NCI-H1105 (cell line): ENCODE data around the gene SRSF8.
"Not testable (repeated sequence)": the region's sequence is repeated elsewhere in the genome, so short reads cannot be mapped to it uniquely, and the experiment has no call there.

Source experiments
- DNase-seq: peaks from one replicate; lab custom pipeline; 2025; lab: John Stamatoyannopoulos, UW

Gene SRSF8

DNA sequence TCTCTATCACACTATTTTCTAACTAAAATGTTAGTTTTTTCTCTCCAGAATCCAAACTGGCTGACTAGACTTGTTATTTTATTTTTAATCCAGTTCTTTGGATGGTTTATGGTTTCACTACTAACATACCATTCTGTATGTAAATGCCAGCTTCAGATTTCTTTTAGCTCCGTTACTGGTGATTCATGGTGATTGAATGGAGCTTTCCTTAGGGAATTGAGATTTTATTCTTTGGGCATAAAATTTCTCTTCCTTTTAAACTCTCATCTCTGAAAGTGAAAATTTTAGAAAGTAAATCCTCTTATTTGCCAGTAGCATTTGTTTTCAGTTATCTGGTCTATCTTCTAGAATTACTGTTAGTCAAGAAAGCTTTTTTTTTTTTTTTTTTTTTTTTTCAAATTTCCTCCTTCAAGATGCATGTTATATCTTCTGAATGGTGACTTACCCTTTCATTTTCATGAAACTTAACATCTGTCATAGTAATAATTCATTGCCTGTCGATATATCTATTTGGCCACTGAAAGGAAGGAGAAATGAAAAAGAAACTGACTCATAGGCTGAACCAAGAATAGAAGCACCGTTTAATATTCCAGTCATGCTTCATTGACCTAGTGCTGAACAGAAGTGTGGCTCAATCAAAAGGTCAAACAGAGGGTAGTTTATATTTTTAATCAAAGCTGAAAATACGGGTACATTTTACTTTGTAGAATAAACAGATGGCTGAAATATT lies 29.3 kb downstream of the SRSF8 start:
- no peak for DNase-seq

DNA sequence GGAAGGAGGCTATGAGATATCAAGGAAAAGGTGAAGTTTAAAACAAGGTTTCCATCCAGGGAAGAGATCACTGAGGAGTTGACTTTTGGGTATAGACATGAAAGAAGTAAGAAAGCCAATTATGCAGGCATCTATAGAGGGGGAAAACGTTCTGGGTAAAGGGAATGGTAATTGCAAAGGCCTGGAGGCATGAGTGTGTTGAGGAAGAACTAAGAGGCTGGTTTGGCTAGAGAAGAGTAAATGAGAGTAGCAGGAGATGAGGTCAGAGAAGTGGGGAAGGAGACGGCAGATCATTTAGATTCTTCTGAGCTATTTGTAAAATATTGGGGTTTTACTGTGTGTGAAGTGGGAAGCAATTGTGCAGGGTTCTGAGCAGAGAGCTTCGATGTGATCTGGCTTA lies 30.5 kb downstream of the SRSF8 start:
- DNase-seq: no peak

DNA sequence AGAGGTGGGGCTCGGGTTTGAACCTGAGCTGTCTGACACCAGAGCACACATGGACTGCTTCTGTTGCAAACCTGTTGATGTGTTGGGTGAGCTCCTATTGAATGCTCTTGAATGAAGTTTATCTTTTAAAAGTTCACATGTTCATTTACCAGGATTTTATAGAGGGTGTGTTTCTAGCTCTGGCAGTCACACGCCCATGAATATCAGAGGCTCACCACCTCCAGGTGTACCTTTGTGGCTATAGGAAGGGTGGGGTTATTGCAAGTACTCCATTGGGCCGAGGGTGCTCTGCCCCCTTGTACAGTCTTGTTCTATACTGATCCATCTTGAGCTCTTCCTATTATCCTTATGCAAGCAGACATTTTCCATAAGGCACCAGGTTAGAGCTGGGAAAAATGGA lies 32.1 kb downstream of the SRSF8 start:
- DNase-seq: no peak

DNA sequence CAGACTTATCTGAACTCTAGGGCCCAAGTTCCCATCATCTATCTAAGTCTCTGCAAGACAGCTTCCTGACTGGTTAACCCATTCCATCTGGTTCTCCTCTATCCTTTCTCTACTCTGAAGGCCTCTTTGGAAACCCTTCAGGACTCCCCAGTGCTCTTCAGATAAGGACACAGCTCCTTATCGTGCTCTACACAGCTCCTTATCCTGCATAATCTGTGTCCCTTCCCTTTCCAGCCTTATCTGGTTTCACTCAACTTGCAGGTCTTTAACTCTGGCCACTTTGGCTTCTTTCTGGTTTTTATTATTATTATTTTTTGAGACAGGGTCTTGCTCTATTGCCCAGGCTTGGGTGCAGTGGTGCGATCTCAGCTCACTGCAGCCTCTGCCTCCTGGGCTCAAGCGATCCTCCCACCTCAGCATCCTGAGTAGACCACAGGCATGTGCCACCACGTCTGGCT lies 33.5 kb downstream of the SRSF8 start:
- DNase-seq: no peak

DNA sequence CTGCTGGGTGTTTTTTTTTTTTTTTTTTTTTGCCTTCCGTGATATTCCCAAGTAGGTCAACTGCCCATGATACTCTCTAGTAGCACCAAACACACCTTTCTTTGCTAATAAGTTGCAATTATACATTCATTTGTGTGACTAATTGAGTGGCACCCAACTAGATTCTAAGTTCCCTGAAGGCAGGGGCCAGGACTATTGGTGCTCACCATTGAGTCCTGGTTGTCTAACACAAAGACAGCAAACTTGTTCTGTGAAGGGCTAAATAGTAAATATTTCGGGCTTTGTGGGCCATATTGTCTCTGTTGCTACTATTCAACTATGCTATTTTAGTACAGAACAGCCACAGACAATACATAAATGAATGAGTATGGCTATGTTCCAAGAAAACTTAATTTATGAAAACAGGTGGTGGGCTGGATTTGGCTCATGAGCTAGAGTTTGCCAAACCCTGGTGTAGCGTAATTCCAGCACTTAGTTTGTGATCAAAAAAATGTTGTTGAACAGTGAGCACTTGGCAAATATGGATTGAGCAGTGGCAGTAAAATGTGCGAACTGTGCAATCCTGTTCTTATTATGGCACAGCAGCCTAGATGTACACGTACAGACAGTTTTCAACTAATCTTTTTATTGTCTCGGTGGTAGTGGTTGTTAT lies 34.3 kb downstream of the SRSF8 start:
- DNase-seq: no peak

DNA sequence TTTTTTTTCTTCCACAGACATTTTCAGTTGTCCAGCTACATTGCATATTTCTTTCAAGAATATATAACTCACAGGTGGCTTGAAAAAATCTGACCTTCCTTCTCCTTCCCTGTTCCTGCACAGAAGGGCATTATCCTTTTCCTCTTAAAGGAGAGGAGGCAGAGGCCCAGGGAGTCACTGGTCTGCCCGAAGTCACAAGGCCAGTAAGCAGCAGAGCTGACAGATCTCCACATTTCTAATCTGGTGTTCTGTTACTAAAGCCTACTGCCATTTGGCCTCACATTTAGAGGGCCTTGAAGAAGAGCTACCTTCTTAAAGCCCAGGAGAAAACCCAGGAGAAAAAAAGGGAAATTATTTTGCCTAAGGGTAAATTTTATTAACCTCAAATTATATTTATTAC lies 35.2 kb downstream of the SRSF8 start:
- no peak for DNase-seq

DNA sequence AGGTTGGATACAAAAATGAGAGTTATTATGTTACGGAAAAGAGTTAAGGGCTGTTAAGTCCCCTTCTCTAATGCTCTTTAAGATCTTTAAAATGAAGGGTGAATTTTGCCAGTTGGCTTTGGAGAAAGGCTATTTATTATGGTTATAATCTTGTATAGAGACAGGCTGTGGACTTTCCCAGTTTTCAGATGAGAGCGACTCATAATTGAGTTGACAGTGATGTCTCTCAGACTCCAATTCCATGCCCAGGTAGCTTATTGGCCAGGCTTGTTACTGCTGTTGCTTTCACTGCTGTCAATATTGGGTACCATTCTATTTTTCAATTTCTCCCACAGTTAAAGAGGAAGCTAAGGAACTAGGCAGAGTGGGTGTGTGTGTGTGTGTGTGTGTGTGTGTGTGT lies 36.0 kb downstream of the SRSF8 start:
- no peak for DNase-seq

DNA sequence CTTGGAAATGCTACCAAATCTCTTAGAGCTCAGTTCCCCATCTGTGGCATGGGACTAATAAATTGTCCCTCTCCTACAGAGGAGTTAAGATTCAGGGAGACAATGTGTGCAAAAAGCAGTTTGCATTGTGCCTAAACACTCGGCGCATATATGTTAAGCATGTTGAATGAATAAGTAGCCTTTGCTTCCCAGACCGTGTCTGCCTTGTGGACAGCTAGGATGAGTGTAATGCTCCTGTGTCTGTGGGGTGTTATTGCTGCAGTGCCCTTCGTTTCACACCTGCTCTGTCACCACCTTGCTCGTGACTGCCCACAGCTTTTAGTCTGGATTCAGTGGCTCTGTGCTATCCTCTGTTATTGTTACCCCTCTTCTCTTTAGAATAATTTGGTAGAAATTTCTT lies 37.0 kb downstream of the SRSF8 start:
- DNase-seq: no peak

DNA sequence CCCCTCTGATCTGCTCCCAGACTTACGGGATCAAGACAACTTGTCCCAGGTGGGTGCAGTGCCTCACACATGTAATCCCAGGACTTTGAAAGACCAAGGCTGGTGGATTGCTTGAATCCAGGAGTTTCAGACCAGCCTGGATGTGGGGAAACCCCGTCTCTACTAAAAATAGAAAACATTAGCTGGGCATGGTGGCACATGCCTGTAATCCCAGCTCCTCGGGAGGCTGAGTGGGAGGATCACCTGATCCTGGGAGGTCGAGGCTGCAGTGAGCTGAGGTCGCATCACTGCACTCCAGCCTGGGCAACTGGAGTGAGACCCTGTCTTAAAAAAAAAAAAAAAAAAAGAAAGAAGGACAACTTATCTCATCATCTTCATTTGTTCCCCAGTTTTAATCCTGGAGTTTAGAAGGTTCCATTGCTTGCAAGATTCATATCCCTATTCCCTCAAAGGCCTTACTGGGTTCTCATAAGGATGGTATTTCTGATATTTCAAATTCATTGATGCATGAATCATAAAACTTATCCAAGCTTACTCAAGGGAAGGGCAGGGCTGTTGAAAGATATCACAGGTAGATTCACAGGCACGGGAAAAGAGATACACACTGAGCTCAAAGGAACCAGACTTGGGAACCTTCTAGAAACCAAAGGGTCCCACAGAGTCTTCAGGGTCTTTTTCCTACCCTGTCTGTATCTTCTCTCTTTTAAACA lies 37.6 kb downstream of the SRSF8 start:
- DNase-seq: no peak

DNA sequence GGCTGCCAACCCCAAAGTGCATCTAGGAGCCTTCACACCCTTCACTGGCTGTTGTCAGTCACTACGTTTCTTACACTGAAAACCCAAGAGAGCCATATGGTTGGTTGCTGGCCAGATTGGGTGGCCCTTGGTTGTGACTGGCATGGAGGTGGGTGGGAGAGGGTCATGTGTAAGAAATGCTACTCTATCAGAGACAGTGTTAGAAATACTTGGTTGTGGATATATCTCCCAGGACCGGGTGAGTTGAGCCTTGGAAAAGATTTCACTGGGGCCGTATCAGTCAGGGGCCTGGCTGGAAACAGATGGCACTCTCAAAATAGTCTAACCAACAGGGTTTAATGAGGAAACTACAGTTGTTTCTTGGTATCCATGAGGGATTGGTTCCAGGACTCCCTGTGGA lies 38.1 kb downstream of the SRSF8 start:
- DNase-seq: no peak

DNA sequence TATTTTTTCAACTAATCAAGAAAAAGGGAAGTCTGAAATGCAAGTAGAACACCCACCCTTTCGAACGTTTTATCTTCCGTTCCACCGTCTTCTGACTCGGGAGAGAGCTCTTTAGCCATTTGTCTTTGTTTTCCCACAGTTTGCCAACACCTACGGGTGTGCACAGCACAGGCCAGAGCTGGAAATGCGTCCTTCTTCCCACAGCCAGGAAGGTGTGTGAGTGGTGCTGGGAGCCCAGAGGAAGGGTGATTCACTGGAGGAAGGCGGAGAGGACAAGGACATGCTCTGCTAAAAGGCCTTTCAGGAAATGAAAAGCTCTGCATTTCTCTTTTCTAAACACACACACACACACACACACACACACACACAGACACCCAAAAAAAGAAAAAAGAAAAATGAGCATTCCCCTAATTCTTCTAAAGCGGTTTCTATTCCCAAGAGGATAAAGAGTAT lies 41.5 kb downstream of the SRSF8 start:
- DNase-seq: no peak

DNA sequence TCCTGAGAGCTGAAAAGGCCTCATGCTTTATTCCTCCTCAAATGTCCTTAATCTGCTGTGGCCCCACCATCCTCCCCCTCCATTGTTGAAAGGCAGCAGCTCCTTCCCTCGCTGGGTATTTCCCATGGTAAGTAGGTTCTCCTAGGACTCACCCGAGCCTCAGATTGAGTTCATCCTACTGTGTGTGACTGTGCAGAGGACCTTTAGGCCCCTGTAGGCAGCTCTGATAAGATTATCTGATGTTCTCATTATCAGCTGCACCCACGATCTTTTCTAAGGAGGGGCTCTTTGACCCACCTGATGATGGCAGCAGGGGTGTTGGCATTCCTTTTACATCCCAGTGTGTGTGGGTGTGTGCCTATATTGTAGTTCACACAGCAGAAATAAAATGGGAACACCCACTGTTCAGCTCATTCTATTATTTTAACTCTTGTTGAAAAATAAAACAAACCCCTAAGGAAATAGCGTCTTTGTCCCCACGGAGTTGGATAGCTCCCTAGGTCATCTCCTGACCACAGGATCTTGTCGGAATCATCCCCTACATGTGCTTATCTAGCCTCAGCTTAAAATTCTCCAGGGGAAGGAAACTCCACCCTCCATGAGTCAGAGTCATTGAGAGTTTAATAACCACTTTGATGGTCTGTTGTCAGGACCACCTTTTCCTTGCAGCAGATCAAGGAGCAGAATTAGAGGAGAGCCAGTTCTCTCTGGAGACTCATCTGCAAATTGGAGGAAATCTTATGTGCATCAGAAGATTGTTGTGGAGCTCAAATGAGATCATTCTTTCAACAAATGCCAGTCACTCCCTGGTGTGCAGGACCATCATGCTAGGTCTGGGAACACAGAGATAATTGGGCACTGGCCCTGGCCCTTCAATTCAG lies 42.2 kb downstream of the SRSF8 start:
- DNase-seq: no peak

DNA sequence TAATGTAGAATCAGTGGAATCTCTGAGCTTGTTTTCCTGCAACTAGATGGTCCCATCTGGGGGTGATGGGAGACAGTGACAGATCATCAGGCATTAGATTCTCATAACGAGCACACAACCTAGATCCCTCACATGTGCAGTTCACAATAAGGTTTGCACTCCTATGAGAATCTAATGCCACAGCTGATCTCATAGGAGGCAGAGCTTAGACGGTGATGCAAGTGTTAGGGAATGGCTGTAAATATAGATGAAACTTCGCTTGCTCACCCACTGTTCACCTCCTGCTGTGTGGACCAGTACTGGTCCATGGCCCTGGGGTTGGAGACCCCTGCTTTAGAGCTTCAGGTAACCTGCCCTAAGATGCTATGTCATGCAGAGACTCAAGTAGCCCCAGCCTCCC lies 44.8 kb downstream of the SRSF8 start:
- not testable (repeated sequence) for DNase-seq

DNA sequence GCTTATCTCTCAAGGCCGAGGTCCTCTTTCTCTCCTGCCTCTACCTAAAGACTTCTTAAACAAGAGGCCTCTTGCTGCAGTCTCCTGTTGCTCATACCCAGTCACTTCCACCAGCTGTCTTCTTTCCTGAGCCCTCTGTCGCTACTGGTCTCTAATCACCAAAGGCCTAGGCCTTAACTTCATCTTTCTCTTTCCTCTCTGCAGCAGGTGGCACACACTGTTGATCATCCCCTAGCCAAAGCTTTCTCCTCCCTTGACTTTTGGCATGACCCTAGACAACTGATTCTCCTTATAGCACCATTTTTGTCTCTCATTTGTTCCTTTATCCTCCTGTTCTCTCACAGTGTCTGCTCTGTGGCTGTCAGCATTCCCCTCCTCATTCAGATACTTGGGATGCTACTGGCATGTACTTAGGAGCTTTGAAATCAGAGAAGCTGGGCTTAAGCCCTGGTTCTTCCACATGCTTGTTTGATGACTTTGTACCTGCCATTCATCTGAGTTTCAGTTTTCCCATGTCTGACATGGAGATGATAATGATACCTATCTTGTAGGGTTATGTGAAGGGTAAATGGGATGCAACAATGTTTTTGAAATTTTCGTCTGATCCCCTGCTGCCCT lies 45.3 kb downstream of the SRSF8 start:
- DNase-seq: no peak

DNA sequence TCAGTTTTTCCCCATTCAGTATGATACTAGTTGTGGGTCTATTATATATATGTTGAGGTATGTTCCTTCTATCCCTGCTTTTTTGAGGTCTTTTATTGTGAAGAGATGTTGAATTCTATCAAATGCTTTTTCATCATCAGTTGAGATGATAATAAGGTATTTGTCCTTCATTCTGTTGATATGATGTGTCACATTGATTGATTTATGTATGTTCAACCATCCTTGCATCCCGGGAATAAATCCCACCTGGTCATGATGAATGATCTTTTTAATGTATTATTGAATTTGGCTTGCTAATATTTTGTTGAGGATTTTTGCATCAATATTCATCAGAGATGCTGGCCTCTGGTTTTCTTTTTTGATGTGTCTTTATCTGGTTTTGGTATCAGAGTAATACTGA lies 48.9 kb downstream of the SRSF8 start:
- DNase-seq: no peak

DNA sequence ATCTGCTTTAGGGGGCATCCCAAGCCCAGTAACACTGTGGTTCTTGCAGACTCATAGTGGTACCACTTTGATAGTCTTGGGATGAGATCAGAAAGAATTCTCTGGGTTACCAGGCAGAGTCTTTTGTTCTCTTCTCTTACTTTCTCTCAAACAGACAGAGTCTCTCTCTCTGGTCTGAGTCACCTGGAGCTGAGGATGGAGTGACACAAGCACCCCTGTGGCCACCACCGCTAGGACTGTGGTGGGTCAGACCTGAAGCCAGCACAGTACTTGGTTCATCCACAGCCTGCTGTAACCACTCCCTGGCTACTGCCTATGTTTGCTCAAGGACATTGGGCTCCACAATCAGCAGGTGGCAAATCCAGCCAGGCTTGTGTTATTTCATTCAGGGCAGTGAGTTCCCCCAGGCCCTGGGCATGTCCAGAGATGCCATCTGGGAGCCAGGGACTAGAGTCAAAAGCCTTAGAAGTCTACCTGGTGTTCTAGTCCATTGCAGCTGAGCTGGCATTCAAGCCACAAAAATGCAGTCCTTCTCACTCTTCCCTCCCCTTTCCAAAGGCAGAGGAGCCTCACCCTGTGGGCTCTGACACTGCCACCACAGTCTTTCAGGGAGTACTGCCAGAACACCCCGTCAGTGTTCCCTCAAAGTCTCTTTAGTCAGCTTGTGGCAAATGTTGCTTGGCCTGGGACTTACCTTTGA lies 52.8 kb downstream of the SRSF8 start:
- DNase-seq: no peak
